GM19328 (cell line): ENCODE results near the gene ARHGEF17.
A peak's percentile ranks its signal among the peaks of the same experiment; 100 is the strongest.
"Not testable (repeated sequence)": the region's sequence is repeated elsewhere in the genome, so short reads cannot be mapped to it uniquely, and the experiment has no call there.

Experiments used
- ATAC-seq: cut with Tn5 transposase; IDR thresholded peaks from one replicate; pipeline ENCODE4 v1.9.1; 2021; ENCODE audit warnings: mild to moderate bottlenecking, moderate library complexity; ENCODE audit not compliant: unreplicated experiment

ARHGEF17 gene, protein sequence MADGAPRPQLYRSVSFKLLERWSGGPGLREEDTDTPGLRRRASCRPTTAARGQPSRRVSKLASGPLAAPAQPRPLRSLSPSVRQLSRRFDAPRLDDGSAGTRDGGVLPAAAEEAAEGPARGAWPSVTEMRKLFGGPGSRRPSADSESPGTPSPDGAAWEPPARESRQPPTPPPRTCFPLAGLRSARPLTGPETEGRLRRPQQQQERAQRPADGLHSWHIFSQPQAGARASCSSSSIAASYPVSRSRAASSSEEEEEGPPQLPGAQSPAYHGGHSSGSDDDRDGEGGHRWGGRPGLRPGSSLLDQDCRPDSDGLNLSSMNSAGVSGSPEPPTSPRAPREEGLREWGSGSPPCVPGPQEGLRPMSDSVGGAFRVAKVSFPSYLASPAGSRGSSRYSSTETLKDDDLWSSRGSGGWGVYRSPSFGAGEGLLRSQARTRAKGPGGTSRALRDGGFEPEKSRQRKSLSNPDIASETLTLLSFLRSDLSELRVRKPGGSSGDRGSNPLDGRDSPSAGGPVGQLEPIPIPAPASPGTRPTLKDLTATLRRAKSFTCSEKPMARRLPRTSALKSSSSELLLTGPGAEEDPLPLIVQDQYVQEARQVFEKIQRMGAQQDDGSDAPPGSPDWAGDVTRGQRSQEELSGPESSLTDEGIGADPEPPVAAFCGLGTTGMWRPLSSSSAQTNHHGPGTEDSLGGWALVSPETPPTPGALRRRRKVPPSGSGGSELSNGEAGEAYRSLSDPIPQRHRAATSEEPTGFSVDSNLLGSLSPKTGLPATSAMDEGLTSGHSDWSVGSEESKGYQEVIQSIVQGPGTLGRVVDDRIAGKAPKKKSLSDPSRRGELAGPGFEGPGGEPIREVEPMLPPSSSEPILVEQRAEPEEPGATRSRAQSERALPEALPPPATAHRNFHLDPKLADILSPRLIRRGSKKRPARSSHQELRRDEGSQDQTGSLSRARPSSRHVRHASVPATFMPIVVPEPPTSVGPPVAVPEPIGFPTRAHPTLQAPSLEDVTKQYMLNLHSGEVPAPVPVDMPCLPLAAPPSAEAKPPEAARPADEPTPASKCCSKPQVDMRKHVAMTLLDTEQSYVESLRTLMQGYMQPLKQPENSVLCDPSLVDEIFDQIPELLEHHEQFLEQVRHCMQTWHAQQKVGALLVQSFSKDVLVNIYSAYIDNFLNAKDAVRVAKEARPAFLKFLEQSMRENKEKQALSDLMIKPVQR (N-terminal part only)

DNA sequence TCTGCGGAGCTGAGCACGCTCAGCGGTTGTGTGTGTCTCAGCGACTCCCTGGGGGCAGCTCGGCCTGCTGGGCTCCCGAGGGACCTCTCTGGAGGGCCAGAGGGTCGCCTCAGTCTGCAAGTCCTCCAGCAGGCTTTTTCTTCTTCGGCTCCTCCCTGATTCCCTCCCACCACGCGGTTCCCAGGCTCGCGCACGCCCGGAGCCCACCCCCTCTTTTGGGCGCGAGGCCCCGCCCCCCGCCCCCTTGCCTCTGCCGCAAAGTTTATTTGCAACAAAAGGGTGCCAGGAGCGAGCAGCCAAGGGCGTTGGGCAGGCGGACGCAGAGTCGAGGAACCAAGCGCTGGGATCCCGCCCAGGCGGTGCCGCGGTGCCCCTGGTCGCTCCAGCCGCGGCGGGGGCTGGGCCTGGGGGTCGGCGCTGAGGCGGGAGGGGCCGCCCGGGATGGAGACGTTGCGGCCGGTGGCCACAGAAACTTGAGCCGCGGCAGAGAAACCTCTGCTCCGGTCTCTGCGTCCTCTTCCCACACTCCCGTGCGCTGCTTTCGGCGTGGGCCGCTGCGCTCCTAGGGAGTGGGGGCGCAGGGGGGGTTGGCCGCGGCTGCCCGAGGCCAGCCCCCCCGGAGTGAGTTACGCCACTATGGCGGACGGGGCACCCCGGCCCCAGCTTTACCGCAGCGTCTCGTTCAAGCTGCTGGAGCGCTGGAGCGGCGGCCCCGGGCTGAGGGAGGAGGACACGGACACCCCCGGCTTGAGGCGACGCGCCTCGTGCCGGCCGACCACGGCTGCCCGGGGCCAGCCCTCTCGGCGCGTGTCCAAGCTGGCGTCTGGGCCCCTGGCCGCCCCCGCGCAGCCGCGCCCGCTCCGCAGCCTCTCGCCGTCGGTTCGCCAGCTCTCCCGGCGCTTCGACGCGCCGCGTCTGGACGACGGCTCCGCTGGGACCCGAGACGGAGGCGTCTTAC is at the start of gene ARHGEF17:
Gene ARHGEF17, plus strand, starts transcription at position 274 of the 958 bp plus-strand sequence. Its CDS starts 363 bp downstream, at position 637.
- ATAC-seq: peak; percentile 40

DNA sequence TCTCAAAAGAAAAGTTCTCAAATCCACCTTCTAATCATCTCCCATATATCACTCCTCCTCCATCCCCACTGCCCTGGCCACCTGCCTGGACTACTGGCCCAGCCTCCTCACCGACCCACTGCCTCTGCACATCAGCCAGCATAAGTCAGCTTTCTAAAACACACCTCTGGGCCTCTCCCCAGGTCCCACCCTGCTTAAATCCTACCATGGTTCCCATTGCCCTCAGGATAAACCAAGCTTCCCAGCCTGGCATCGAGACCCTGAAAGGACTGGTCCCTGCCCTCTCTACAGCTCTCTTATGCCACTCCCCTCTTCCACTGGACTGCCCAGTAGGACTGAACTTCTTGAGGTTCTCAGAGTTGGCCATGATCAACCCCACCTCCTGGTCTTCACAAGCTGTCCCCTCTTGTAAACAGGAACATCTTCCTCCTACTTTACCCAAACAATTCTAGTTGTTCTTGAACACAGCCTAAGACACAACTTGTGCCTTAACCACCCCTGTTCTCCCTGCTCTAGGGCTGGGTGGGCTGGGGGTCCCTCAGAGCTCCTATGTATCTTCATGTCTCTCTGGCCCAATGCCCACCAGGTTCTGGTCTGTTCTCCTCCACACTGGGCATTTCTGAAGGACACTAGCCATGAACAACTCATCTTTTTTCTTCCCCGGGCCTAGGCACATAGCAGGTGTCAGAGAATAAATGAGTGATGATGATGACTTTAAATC is 48.5 kb upstream of the ARHGEF17 start:
- no peak for ATAC-seq

DNA sequence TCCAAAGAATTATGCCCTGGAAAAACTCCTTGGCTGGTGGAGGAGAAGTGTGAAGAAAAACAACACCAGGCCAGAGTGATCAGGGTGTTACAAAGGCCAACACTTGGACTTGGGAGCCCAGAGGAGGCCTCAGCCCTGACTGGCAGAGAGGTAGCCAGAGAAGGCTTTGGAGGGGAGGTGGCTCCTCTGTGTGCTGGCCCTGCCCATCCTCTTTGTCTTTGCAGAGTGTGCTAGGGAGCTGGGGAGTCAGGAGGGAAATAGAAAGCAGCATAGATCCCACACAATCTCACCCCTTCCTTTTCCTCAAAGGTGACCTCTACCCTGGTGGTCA is 48.0 kb upstream of the ARHGEF17 start:
- ATAC-seq: no peak

DNA sequence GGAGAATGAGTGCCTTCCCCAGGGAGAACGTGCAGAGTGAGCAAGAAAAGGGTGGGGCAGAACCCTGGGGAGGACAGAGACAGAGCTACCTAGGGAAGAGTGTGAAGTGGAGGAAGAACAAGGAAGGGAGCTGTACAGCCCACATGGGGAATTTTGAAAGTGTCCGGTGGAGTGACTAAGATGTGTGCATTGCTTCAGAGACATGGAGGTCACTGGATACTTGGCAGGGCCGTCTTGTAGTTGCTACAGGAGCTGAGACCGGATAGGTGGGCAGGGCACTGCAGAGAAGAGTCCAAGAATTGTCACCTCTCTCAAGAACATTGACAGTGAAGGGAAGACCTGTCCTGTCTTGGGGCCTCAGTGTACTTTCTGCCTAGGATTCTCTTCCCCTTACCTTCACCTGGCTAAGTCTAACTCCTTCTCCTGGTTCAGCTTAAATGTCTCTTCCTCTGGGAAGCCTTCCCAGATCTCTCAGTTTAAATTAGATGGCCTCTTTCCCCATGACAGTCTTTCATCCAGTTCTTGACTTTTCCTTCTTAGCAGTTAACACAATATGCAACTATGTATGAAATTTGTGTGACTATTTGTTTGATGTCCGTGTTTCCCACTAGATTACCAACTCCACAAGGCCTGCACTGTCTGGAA is 45.1 kb upstream of the ARHGEF17 start:
- no peak for ATAC-seq

DNA sequence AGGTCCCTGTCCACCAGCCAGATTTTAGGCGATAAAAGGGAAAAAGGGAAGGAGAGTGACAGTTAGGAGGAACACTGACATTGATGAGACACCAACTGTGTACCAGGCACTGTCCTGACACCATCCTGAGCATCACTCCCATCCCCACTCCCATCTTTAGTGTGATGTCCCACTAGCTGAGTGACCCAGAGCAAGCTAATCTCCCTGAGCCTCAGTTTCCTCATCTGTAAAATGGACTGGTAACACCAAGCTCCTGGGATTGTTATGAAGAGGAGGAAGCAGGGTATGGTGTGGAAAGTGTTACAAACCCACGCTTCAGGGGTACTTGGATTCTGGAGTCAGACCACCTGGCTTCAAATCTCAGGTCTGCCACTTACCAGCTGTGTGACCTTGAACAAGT is 44.4 kb upstream of the ARHGEF17 start:
- no peak for ATAC-seq

DNA sequence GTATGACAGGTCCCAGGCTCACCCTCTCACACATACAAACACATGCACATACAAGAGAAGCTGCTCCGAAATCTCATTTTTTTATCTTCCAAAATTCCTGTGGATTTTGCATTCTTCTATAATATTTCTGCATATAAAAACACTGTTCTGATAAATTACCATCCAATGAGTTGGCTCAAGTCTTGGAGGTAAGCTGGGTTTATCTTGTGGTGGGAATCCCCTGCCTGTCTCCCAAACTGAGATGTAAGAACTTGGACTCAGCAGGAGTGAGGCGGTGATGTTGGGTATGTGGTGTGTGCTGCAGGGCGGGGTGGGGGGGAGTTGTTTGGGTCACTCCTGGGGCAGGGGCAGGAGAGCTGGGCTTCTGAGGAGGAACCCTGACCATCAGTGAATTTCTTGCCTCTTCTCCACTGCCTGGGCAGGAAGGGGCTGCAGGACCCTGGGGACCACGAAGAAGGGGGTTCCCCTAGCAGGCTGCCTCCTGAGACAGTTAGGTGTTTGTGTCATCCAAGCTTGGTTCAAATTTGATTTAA is 42.7 kb upstream of the ARHGEF17 start:
- ATAC-seq: no peak

DNA sequence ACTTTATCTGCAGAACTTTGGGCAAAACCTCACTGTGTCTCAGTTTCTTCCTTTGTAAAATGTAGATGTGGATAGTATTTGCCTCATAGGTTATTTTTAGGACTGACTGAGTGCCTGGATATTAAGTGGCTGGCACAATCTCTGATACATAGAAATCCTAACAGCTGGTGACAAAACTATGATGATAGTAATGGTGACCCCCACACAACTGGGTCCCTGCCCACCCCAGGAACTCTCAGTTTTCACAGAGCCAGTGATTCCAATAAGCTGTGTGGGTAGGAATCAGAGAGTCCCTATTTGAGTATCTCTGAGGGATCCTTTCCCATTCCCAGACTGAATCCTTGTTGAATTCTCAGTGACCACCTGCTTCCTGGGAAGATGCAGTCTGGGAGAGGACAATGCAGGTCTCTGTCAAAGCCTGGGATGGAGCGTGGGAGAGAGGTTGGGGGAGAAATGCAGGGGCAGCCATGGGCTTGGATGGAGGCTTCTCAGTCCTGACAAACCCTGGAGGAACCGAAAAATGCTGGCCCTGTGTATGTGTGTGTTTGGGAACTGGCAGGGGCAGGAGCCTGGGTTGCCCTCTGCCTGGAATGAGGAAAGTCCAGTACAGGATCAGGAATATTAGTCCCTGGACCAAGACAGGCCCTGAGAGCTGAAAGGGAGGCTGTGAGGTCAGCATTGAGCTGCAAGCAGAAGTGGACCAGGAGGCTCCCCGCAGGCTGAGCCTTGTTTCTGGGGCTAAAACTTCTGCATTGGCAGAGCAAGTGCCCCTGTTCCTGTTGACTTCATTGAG is 42.0 kb upstream of the ARHGEF17 start:
- no peak for ATAC-seq

DNA sequence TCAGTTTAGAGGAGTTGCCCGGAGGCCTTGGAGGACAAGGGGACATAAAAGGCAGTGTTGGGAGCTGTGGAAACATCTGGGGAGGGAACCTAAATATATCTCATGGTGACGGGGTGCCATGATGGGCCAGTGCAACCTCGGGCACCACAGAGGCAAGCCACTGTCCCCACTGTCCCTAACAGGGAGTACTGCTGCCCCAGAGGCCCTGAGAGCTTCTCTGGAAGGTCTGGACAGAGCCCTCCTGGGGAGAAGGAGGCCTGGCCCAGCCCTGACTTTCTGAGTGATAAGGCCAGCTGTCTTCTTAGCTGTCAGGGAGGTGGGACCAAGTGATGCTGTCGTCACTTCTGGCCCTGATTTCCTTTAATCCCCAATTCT is 41.4 kb upstream of the ARHGEF17 start:
- no peak for ATAC-seq

DNA sequence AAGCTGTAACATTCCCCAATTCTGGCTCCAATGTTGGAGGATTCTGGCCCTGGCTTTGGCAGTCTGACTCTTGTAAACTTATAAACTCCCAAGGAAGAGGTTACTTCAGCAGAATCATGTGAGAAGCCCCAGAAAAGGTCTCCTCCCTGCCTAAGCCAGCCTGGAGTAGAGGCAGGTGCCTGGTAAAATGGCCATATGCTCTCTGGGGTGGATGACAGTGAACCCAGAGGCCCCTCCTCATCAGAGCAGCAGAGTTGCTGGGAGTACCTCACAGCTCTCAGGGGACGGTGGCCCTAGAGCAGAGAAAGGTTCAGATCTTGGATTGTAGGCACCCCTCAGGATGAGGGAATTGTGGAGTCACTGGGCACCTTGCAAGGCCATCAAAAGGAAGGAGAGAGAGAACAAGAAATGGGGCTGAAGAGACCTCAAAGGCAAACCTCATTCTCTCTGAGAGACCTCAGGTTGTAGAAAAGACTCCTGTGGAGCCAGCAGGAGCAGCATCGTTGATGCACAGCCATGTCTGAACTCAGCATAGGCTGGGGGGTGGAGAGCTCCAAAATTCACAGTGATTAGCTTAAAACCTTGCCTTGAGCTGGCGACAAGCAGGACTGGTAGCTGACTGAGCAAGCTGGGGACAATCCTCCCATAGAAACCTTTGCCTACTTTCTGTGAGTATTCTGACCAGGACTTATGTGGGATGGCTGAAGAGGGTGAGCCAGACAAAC is 40.8 kb upstream of the ARHGEF17 start:
- no peak for ATAC-seq

DNA sequence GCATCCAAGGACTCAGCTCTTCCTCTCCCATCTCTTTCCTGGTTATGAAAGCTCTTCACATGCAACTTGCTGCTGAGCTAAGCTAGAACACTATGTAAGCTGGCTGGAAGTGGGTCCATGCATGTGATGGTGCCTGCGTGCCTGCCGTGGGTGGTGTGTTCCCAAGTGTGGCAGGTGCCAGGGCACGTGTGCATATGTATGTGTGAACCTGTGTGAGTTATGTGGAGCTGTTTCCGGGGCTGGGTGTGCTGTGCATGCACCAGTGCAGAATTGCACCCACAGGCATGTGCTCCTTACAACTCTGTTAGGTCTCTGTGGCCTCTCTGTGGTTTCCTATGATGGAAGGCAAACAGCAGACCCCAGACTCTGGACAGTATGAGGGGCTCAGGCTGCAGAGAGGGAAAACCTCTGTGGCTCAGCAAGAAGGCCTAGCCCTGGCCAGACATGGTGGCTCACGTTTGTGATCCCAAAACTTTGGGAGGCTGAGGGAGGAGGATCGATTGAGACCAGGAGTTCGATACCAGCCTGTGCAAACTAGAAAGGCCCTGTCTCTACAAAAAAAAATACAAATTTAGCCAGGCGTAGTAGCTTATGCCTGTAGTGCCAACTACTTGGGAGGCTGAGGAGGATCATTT is 40.1 kb upstream of the ARHGEF17 start:
- ATAC-seq: no peak

DNA sequence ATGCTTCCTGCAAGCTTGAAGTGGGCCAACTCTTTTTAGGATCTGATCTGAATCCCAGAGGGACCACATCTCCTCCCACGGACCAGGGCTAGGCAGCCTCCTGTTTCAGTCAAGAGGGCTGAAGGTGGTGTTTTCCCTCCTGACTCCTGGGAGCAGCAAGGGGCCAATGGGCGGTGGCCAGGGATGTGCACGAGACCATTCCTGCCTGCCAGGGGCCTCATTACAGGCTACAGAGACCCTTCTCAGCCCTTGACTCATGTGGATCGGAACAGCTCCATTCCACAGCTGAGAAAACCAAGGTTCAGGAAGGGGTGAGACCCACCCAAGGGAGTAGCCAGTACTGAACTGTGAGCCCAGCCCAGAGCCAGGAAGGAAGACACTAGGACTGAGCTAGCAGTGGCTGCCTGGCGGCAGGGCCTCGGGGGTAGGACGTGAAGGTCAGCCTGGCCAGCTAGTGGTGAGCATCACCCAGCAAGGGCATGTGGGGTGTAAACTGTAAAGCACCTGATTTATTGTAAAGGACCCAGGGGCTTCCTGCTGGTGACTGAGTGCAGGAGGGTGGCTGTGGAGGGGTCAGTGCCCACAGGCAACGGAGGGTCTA is 39.3 kb upstream of the ARHGEF17 start:
- no peak for ATAC-seq

DNA sequence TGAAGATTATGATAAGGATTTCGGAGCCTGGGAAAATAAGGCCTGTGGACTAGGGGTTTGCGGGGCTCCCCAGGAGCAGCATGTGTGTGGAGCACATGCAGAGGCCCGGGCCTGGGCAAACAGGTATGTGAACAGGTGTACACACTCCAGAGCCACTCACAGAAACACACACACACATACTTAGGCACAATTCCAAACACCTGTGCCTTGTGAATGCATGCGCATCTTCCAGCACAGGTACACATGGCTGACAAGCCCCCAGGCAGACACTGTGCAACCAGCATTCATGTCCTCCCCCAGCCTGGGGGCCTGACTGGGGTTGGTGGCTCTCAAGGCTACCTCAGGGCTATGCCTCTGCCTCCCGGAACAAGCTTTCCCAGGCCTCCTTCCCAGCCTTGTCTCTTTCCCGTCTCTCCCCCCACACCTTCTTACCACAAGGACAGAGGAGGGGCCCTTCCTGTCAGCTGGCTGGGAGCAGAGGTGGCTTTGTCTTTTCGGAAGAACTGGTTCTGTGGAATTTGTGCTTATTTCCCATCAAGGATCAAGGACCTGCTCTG is 38.5 kb upstream of the ARHGEF17 start:
- no peak for ATAC-seq

DNA sequence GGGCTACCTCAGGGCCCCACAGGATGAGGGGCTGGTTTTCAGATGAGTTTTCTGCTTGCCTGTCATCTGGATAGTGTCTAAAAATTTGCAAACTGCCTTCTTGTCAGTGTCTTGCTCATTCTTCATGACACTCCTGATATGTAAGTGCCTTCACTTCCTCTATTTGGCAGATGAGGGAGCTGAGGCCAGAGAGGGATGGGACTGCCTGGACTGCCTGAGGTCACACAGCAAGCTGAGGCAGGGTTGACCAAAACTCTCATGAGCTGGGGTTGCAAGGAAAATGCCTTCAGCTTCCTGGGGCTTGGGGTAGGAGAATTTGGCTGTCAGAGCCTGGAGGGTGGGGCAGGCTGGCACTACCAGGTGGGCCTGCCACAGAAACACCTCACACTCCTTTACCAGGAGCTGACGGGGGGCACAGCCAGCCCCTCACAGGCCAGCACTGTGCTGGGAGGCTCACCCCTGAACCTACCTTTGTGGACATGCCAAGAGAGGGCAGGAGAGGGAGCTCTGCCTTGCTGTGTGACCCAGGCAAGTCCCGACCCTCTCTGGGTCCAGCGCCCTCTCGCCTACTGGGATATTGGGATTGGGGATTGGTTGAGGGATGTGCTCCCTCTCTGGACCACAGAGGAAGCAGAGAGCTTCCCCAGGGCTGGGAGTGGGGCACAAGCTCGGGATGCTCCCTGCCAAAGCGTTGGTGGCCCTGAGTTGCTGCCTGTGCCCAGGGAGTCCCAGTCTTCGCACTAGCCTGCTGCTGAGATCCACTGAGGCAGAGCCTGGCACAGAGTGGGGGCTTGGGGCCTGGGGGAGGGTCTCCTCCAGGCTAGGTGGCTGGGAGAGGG is 37.8 kb upstream of the ARHGEF17 start:
- ATAC-seq: no peak

DNA sequence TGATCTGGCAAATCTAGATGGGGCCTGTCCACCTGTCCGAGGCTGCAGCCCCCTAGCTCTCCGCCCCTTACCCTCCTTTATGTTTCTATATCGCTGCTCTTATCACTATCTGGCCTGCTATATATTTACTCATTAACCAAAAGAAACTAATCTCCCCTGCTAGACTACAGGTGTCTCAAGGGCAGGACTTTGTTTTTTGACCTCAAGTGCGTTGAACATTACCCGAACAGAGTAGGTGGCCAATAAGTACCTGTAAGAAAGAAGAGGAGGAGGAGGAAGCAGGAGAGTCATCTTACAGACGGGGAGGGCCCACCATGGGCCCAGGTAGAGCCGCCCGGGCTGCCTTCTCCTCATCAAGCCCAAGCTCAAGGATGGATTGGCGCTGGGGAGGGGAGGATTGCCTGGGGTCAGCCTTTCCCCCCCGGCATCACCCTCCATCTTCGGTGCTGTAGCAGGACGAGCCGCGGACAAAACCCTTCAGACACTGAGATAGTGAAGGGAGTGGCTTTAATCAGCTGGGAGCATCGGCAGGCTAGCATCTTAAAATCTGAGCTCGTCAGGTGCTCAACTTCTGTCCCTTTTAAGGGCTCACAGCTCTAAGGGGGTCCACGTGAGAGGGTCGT is 37.1 kb upstream of the ARHGEF17 start:
- no peak for ATAC-seq

DNA sequence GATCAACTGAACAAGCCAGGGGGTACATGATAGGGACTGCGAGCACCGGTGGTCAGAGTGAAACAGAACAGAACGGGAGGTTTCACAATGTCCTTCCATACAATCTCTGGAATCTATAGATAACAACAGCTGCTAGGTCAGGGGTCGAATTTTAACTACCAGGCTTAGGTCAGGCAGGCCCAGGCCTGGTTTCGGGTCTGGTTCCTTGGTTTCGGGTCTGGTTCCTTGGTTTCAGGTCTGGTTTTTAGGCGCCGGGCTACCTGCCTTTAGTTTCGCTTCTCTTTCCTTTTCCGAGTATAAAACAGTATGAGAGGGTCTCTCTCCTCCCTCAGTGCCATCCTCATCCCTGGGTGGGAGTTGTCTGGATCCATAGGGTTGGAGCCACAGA is 36.6 kb upstream of the ARHGEF17 start:
- ATAC-seq: not testable (repeated sequence)
